GM18499 (cell line): ENCODE measurements around the gene GPC1.

Experiments
- ATAC-seq: cut with Tn5 transposase; IDR thresholded peaks from one replicate; pipeline ENCODE4 v1.9.1; 2021; ENCODE audit warnings: moderate number of reproducible peaks; ENCODE audit not compliant: insufficient read depth, unreplicated experiment

The GPC1 gene

DNA sequence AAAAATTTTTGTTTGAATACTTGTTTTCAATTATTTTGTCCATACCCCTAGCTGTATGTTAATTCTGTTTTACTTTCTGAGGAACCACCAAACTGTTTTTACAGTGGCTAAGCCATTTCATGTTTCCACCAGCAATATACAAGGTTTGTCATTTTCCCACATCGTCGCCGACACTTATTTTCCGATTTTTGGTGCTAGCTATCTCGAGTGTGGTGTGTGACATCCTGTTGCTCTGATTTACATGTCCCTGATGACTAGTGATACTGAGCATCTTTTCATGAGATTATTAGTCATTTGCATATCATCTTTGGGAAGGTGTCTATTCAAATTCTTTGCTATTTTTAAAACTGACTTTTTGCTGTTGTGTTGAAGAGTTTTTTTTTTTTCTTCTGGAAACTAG lies 7.2 kb upstream of the GPC1 start:
- ATAC-seq = no peak

GRCh38 chr2:240429341-240429871 lies 6.1 kb upstream of the GPC1 start:
- ATAC-seq = no peak

DNA sequence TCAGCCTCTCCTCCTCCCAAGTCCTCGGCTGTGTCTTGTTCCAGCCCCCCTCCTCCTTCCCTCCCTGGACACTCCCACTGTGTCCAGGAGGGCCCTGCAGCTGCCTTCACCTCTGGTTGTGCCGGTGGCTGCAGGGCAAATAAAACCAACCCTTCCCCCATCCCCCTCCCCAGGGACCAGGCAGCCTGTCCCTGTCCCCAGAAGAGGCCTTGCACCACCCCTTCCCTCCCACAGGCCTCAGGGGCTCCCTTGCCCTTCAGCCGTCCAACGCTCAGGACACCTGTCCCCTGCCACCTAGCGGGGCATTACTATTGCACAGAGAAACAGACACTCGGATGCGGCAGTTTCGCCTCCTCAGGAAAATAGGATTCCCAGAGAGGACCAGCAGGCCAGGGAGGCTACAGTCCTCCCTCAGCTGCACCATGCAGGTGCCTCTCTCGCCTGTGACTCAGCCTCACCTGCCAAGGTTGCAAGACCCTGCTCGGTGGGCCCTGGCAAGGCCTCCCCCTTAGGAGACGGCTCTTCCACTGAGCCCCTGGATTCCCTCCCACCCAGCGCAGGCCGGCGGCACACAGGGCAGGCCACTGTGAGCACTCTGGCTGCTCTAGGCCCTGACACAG lies 5.5 kb upstream of the GPC1 start:
- ATAC-seq = no peak

- no peak for ATAC-seq
These were observed 4.9 kb upstream of the GPC1 start for GRCh38 chr2:240430595-240430994.

GRCh38 chr2:240431271-240431660 lies 4.2 kb upstream of the GPC1 start:
- ATAC-seq = no peak

GRCh38 chr2:240431661-240432424 lies 3.6 kb upstream of the GPC1 start:
- ATAC-seq = no peak

- ATAC-seq = no peak
These were observed 3.0 kb upstream of the GPC1 start for GRCh38 chr2:240432430-240432819.

GRCh38 chr2:240432820-240433801 lies 2.4 kb upstream of the GPC1 start:
- ATAC-seq = no peak

DNA sequence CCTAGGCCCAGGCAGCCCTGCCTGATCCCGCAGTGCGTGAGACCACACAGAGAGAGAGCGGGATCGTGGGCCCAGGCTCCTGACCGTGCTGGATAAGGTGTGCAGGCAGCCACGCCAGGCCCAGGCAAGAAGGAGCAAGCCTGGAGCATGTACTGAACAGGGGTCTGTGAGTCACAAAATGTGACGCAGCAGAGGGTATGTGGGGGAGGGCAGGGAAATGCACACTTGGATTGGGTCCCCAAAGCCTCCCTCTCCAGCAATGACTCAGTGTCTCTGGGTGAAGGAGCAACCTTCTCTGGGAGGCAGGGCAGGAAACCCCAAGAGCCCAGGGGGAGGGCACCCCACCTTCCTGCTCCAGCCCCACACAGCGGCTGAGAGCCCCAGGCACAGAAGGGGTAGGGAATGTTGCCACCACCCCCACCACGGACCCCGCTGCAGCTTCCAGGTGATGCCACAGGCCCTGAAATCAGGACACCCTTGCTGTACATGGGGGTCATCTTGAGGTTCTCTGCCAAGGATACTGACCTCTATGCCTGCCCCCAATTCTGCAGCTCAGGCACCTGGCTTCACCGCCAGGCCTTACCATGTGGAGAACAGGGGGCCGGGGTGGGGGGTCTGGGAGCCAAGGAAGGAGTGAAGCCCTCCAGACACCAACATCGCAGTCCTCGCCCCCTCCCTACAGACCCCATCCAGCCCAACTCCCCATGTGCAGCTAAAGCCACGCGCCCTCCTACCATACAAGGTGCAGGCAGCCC lies 1.3 kb upstream of the GPC1 start:
- no peak for ATAC-seq

GRCh38 chr2:240434728-240435456 lies 571 bp upstream of the GPC1 start:
- ATAC-seq = no peak

GRCh38 chr2:240435948-240436682 lies 652 bp downstream of the GPC1 start:
- ATAC-seq = no peak

DNA sequence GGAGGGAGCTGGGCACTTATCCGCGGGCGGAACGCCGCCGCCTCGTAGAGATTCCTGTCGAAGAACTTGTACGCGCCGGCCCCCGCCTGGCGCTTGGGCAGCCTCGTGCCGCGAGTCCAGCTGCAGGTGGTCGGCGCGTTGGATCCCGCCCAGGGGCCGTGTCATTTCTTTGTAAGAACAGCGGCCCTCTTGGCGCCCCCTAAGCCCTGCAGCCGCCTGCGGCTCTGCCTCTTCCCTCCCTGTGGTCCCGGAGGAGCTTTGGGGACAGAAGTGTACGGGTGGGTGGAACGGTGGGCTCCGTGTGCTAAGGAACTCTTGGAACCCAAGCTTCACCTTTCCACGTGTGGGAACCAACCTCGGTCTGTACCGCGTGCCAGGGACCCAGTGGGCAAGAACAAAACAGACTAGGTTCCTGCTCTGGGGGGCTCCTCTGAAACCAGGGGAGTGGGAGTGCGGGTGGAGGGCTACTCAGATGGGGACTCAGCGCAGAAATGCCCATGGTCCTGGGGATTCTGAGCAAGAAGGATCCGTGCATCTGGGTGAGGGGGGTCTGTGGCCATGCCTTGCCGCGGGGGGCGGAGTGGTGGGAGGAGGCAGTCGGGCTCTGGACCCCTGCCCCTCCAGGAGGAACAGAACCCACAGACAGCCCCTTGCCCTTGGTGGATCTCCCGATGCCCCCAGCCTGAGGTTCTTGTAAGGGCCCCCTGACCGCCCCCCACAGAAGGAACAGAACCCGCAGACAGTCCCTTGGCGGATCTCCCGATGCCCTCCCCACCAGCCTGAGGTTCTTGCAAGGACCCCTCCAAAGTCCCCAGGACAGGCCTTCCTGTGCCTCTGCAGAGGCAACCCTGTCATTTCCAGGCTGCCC lies 1.5 kb downstream of the GPC1 start:
- no peak for ATAC-seq

GRCh38 chr2:240437551-240437860 lies 2.0 kb downstream of the GPC1 start:
- no peak for ATAC-seq

DNA sequence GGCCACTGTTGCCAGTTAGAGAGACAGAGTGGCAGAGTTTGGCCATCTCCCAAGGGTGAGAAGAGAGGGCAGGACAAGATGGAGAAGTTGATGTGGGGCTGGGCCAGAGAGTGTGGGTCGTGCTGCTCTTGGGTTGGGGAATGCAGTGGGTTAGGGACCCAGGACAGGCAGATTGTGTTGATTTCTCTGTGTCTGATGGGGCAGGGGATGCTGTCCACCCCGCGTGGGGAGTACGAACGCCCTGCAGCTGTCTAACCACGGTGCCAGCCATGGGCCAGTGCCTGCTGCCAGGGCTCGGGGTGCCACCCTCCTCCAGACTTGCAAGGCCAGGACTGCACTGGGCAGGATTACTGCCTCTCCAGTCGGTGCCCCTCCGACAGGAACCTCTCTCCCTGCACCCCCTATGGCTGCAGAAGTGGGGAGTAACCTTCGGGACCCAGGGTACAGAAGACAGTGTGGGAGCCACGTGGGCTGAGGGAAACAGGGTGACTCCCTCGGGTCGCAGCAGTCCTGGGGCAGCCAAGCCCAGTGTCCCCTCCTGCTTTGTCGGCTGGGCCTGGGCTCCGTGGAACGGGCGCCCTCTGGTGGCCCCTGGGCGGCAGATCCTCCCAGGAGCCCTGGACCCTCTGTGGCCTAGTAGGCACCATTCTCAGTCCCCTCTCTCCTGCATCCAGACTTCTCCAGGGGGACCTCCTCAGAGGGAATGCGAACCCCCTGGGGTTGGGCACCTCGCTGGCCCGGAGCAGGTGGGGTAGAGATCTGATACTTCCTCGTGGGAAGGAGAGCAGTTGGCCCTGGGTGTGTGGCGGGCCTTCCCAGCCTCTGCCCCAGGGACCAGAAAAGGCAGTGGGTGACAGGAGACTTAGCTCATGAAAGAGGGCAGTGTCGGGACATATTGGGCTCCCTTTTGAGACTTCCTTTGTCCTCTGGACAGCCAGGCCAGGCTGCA lies 2.7 kb downstream of the GPC1 start:
- no peak for ATAC-seq

- ATAC-seq = no peak
These were observed 3.6 kb downstream of the GPC1 start for GRCh38 chr2:240438810-240439697.

GRCh38 chr2:240439698-240440151 lies 4.3 kb downstream of the GPC1 start:
- ATAC-seq = no peak
